IMR-90 (cell line): ENCODE results near the gene TPRX2. TPM values are rescaled to one million over a fixed set of nuclear protein-coding genes. Genes with fewer than 3 reads are reported as not detected.

Source experiments
- ATAC-seq: fragments of 200-7000 bp; cut with Tn5 transposase; 2 replicates; pipeline ENCODE4 v1.9.1; 2020; ENCODE audit warnings: low read depth, mild to moderate bottlenecking, moderate library complexity
- BruUV-seq: library from RNA; stranded (reverse); fragments of 400-500 nt; replicated peaks from 2 replicates; lab custom pipeline; 2021; lab: Mats Ljungman, UMichigan
- CTCF ChIA-PET: fragments of 300-600 bp; formaldehyde crosslinking; extraction: SDS; loops from one replicate; lab custom pipeline; 2021; ENCODE audit warnings: antibody characterized with exemption; lab: Yijun Ruan, JAX
- POLR2A ChIA-PET: fragments of 300-600 bp; sonication (Branson Sonifier 250); formaldehyde crosslinking; loops from one replicate; lab custom pipeline; 2022; ENCODE audit warnings: antibody characterized with exemption; ENCODE audit not compliant: unreplicated experiment; lab: Charles Lee
- DNase-seq: peaks from one replicate; pipeline ENCODE4 v3.0.0; 2013
- H2AFZ ChIP-seq: replicated peaks from 2 replicates; pipeline ENCODE3; 2013; ENCODE audit warnings: low read length, mild to moderate bottlenecking; ENCODE audit not compliant: poor library complexity
- H2AK5ac ChIP-seq: 2 replicates; pipeline ENCODE4 v1.6.1; 2013; ENCODE audit warnings: low read depth, low read length, inconsistent platforms
- H2AK9ac ChIP-seq: replicated peaks from 2 replicates; pipeline ENCODE3; 2013; ENCODE audit warnings: mild to moderate bottlenecking, low read depth, low read length, moderate library complexity; ENCODE audit not compliant: poor library complexity
- H2BK120ac ChIP-seq: 2 replicates; pipeline ENCODE4 v1.6.1; 2013; ENCODE audit warnings: low read depth, low read length, inconsistent platforms
- H2BK15ac ChIP-seq: 3 replicates; pipeline ENCODE4 v1.6.1; 2013; ENCODE audit warnings: low read depth, low read length, inconsistent platforms
- H2BK20ac ChIP-seq: 2 replicates; pipeline ENCODE4 v1.6.1; 2013; ENCODE audit warnings: low read depth, mild to moderate bottlenecking, inconsistent platforms, low read length, moderate library complexity
- H2BK5ac ChIP-seq: 2 replicates; pipeline ENCODE4 v1.6.1; 2013; ENCODE audit warnings: mild to moderate bottlenecking, low read depth, low read length, inconsistent platforms; ENCODE audit not compliant: poor library complexity, severe bottlenecking
- H3K14ac ChIP-seq: replicated peaks from 2 replicates; pipeline ENCODE4 v1.6.1; 2013; ENCODE audit warnings: low read depth, low read length, inconsistent platforms
- H3K18ac ChIP-seq: 2 replicates; pipeline ENCODE4 v1.6.1; 2013; ENCODE audit warnings: low read depth, low read length, control low read depth
- H3K23ac ChIP-seq: 2 replicates; pipeline ENCODE4 v1.6.1; 2013; ENCODE audit warnings: low read depth, low read length, inconsistent platforms
- H3K27ac ChIP-seq: 2 replicates; pipeline ENCODE4 v1.5.1; 2013; ENCODE audit warnings: mild to moderate bottlenecking, control low read depth, low read length; ENCODE audit not compliant: insufficient read depth
- H3K27me3 ChIP-seq: 2 replicates; pipeline ENCODE4 v1.6.1; 2013; ENCODE audit warnings: low read length; ENCODE audit not compliant: control insufficient read depth, insufficient read depth
- H3K36me3 ChIP-seq: 2 replicates; pipeline ENCODE4 v1.6.1; 2013; ENCODE audit warnings: low read length, mixed read lengths; ENCODE audit not compliant: control insufficient read depth, insufficient read depth
- H3K4ac ChIP-seq: 2 replicates; pipeline ENCODE4 v1.6.1; 2013; ENCODE audit warnings: low read depth, low read length, inconsistent platforms
- H3K4me1 ChIP-seq: 2 replicates; pipeline ENCODE4 v1.6.1; 2013; ENCODE audit warnings: low read length, mixed read lengths; ENCODE audit not compliant: control insufficient read depth, insufficient read depth
- H3K4me2 ChIP-seq: 2 replicates; pipeline ENCODE4 v1.6.1; 2013; ENCODE audit warnings: low read depth, mild to moderate bottlenecking, control low read depth, low read length, moderate library complexity
- H3K4me3 ChIP-seq: 2 replicates; pipeline ENCODE4 v1.5.1; 2013; ENCODE audit warnings: low read depth, mild to moderate bottlenecking, control low read depth, low read length, moderate library complexity; ENCODE audit not compliant: insufficient read depth
- H3K56ac ChIP-seq: 2 replicates; pipeline ENCODE4 v1.6.1; 2013; ENCODE audit warnings: low read length, inconsistent platforms; ENCODE audit not compliant: insufficient read depth; ENCODE audit errors: extremely low read depth
- H3K79me1 ChIP-seq, 2 experiments: 2 replicates each; pipeline ENCODE4 v1.6.1; 2013; ENCODE audit warnings: low read length in 2 of 2, inconsistent platforms in 1 of 2, low read depth in 1 of 2
- H3K9ac ChIP-seq: 2 replicates; pipeline ENCODE4 v1.6.1; 2013; ENCODE audit warnings: low read depth, low read length, control low read depth
- H3K9me1 ChIP-seq: 2 replicates; pipeline ENCODE4 v1.6.1; 2013; ENCODE audit warnings: low read length, inconsistent platforms; ENCODE audit not compliant: insufficient read depth
- H3K9me3 ChIP-seq: 2 replicates; pipeline ENCODE4 v1.6.1; 2013; ENCODE audit warnings: low read length; ENCODE audit not compliant: control insufficient read depth, insufficient read depth
- H4K20me1 ChIP-seq: 2 replicates; pipeline ENCODE4 v1.6.1; 2013; ENCODE audit warnings: low read length, inconsistent platforms; ENCODE audit not compliant: insufficient read depth
- H4K5ac ChIP-seq: 2 replicates; pipeline ENCODE4 v1.6.1; 2013; ENCODE audit warnings: mild to moderate bottlenecking, low read depth, low read length, control low read depth
- H4K8ac ChIP-seq, 2 experiments: 2 replicates each; pipeline ENCODE4 v1.6.1; 2013; ENCODE audit warnings: low read depth in 2 of 2, low read length in 2 of 2, control low read depth in 1 of 2, inconsistent platforms in 1 of 2
- H4K91ac ChIP-seq: 2 replicates; pipeline ENCODE4 v1.6.1; 2013; ENCODE audit warnings: low read depth, low read length, inconsistent platforms; ENCODE audit not compliant: insufficient read depth
- WGBS, 2 experiments: methylation state at CpG; one replicate each; pipeline versions ENCODE4 v1.1.5 to v1.1.7; 2013; ENCODE audit warnings: missing lambda C conversion rate in 2 of 2; ENCODE audit not compliant: insufficient read length in 1 of 2; ENCODE audit errors: extremely low coverage in 2 of 2; 5-methylcytosine and 5-hydroxymethylcytosine counted together
- dilution Hi-C: fragments of 300-500 bp; cut with HindIII; formaldehyde crosslinking; loops from one replicate; pipeline ENCODE4 v1.14.3; 2018; ENCODE audit warnings: low sequenced_read_pairs; ENCODE audit not compliant: unreplicated experiment
- in situ Hi-C: fragments of 300-500 bp; cut with MboI; formaldehyde crosslinking; loops from 3 replicates; pipeline ENCODE4 v1.14.3; 2019; ENCODE audit warnings: low sequenced_read_pairs, inconsistent platforms, mixed read lengths
- intact Hi-C: fragments of 100-400 bp; cut with micrococcal nuclease; formaldehyde crosslinking; loops from 2 replicates; pipeline ENCODE4 v1.10.0; 2022
- polyA plus RNA-seq, 3 experiments: library from polyadenylated mRNA; depleted of rRNA; stranded (reverse); fragments of >200 nt; gene quantifications; 2 replicates each; pipeline ENCODE4 v1.2.3, GENCODE V29; 2012; ENCODE audit warnings: low replicate concordance in 1 of 3
- total RNA-seq: library from RNA; depleted of rRNA; stranded (reverse); fragments of >200 nt; gene quantifications from 2 replicates; pipeline ENCODE4 v1.2.3, GENCODE V29; 2012
- TF ChIP-seq, protein P1 (sequence below): conservative IDR thresholded peaks from 2 replicates; pipeline ENCODE4 v1.5.1; 2012; ENCODE audit warnings: mild to moderate bottlenecking, low read depth, low read length, improper control_type of control experiment
- TF ChIP-seq, protein P2 (sequence below): fragments of 150-350 bp; IDR thresholded peaks from 2 replicates; pipeline ENCODE4 v1.6.1; 2016; ENCODE audit warnings: low read depth, mild to moderate bottlenecking, low read length, moderate library complexity, borderline replicate concordance

The TPRX2 gene
- total and polyA plus RNA-seq, 2 of the 4 experiments (the other 2 are of a cell fraction), result not detected

DNA sequence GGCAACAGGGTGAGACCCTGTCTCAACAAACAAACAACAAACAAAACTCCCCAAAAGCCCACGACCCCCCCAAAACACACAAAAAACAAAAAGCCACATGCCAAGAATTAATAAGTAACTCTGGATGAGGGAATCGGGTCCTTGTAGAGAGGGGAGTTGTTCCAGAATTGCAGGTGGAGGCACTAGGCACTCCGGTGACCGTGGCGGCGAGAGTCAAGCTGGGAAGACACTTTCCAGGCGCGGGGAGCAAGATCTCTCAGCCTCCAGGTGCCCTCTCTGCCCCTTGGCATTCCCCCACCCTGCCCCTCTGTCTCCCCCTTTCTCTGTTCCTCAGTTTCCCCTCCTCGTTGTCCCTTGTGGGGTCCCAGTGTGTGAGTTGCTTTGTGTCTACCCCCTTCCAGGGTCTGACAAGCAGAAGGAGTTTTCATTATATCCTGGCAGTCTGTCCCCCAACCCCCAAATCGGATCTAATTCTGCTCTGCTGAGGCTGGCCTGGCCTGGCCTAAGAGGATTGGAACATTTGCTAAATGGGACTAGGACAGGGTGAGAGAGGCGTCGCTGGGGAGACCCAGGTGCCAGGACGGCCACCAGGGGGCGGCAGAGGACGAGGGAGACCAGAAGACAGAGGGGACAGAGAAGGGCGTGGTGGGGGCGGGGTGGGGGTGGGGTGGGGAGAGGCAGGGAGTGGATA, 45.6 kb upstream of the TPRX2 start:
- Histone ChIP-seq H2AFZ (no peak overlapping the region), H3K9me1 (no peaks in the 10 kb centered on the region), H3K18ac (no peak overlapping the region), H4K5ac (no peak overlapping the region), H3K27me3 (peaks cover 5% of the 10 kb centered on the region; the same call in 1 of the 2 replicates), H4K20me1 (no peaks in the 10 kb centered on the region), H3K9ac (no peak overlapping the region), H3K4ac (no peak overlapping the region), H2AK5ac (no peak overlapping the region), H3K4me2 (no peak overlapping the region), H2BK120ac (no peak overlapping the region), H3K23ac (no peak overlapping the region), H4K8ac (no peak overlapping the region), H2BK15ac (no peak overlapping the region), H3K27ac (no peak overlapping the region), H2BK20ac (no peak overlapping the region), H4K91ac (no peak overlapping the region), H3K9me3 (no peaks in the 10 kb centered on the region), H3K4me1 (no peaks in the 10 kb centered on the region), H2BK5ac (no peak overlapping the region), H3K4me3 (no peak overlapping the region), H3K36me3 (no peaks in the 10 kb centered on the region), H3K56ac (no peak overlapping the region), H3K79me1 (no peaks in the 10 kb centered on the region), H2AK9ac (no peak overlapping the region), H3K14ac (no peak overlapping the region)
- ChIA-PET CTCF (interaction anchor here (0.6 kb wide), 1 partner anchor 13 kb away, joined by 3 read pairs; no protein-coding TSS in a partner anchor), POLR2A (no interaction called here)
- dilution Hi-C loops, result no loop called here
- ATAC-seq, result peak; percentile 92
- intact Hi-C loops, result loop anchor here (1.0 kb wide), 1 partner anchor 50 kb away; no protein-coding TSS in a partner anchor
- DNase-seq, result peak; percentile 18
- in situ Hi-C loops, result no loop called here
- BruUV-seq, result no TSS peak
- WGBS, 2 experiments, result no CpG with 5 or more reads among the region's 17 CpGs
- TF ChIP-seq, protein P1, sequence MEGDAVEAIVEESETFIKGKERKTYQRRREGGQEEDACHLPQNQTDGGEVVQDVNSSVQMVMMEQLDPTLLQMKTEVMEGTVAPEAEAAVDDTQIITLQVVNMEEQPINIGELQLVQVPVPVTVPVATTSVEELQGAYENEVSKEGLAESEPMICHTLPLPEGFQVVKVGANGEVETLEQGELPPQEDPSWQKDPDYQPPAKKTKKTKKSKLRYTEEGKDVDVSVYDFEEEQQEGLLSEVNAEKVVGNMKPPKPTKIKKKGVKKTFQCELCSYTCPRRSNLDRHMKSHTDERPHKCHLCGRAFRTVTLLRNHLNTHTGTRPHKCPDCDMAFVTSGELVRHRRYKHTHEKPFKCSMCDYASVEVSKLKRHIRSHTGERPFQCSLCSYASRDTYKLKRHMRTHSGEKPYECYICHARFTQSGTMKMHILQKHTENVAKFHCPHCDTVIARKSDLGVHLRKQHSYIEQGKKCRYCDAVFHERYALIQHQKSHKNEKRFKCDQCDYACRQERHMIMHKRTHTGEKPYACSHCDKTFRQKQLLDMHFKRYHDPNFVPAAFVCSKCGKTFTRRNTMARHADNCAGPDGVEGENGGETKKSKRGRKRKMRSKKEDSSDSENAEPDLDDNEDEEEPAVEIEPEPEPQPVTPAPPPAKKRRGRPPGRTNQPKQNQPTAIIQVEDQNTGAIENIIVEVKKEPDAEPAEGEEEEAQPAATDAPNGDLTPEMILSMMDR, result peak; percentile 46
- TF ChIP-seq, protein P2, sequence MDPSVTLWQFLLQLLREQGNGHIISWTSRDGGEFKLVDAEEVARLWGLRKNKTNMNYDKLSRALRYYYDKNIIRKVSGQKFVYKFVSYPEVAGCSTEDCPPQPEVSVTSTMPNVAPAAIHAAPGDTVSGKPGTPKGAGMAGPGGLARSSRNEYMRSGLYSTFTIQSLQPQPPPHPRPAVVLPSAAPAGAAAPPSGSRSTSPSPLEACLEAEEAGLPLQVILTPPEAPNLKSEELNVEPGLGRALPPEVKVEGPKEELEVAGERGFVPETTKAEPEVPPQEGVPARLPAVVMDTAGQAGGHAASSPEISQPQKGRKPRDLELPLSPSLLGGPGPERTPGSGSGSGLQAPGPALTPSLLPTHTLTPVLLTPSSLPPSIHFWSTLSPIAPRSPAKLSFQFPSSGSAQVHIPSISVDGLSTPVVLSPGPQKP, result no peak
